Measurements from ENCODE around the gene RAPGEF2. TPM values are rescaled to one million over a fixed set of nuclear protein-coding genes. Genes with fewer than 3 reads are reported as not detected.

RAPGEF2 gene
- total and polyA plus RNA-seq, 2 donors (not counting 3 experiments of a cell fraction or from before 2014, with no cell fraction given), result 28.7 to 55.2 TPM

- dilution Hi-C loops (cut with MboI; ENCODE audit: extremely low pct_ligation_motif_present, low sequenced_read_pairs), result no loop called here
- H3K9me1 ChIP-seq (replicated peaks; ENCODE audit: control insufficient read depth, extremely low read depth, insufficient read depth, low read length), result no peaks in the 10 kb centered on the region
- BruUV-seq (replicated peaks), result no TSS peak
- DNase-seq (ENCODE audit: low read depth, low spot score), result no peak
- H3K36me3 ChIP-seq (ENCODE audit: control insufficient read depth in 2 of 2, extremely low read depth in 1 of 2, insufficient read depth in 2 of 2, low read length in 2 of 2), result no peaks in the 10 kb centered on the region
- H3K4me1 ChIP-seq (ENCODE audit: control insufficient read depth, extremely low read depth, insufficient read depth, low read length), result peaks cover 14% of the 10 kb centered on the region
- H4K20me1 ChIP-seq (replicated peaks; ENCODE audit: control insufficient read depth, extremely low read depth, insufficient read depth, low read length), result no peaks in the 10 kb centered on the region
- no peak overlapping the region for H3K4me3 ChIP-seq (replicated peaks in 1 of 3; ENCODE audit: insufficient read depth in 1 of 3, low read depth in 1 of 3, low read length in 3 of 3)
- ChIA-PET POLR2A (no interaction called here), CTCF (interaction anchor here (0.9 to 1.8 kb wide), 3 partner anchors 20 to 346 kb away, joined by 4 to 6 read pairs (median 4); no protein-coding TSS in a partner anchor)
- H2AFZ ChIP-seq (ENCODE audit: low read depth, low read length), result no peak overlapping the region
- FAIRE-seq, result no peak
- no peak overlapping the region for H3K9ac ChIP-seq (replicated peaks; ENCODE audit: extremely low read depth, insufficient read depth, low read length)
- no peak overlapping the region for H3K4me2 ChIP-seq (ENCODE audit: insufficient read depth, low read length)
- no peaks in the 10 kb centered on the region for H3K9me3 ChIP-seq (replicated peaks; ENCODE audit: control insufficient read depth, insufficient read depth, low read length)
- intact Hi-C loops (cut with micrococcal nuclease), result no loop called here
- H3K27ac ChIP-seq (ENCODE audit: insufficient read depth, low read depth, low read length), result no peak overlapping the region
- no peaks in the 10 kb centered on the region for H3K27me3 ChIP-seq (ENCODE audit: control insufficient read depth in 2 of 2, insufficient read depth in 2 of 2, low read length in 2 of 2)
- TF ChIP-seq GATA2 (IDR thresholded peaks at IDR 0.05; ENCODE audit: insufficient read depth, insufficient read length, low read depth, low read length) (no peak), FOS (IDR thresholded peaks at IDR 0.05; ENCODE audit: borderline replicate concordance, insufficient read depth, low read length) (no peak), POLR2AphosphoS5 (IDR thresholded peaks at IDR 0.05; ENCODE audit: insufficient read depth, low read depth, low read length) (no peak), POLR2A (IDR thresholded peaks at IDR 0.05; ENCODE audit: low read depth, low read length) (no peak), CTCF (IDR thresholded peaks at IDR 0.05; ENCODE audit: extremely low read depth in 1 of 2, insufficient read depth in 1 of 2, low read depth in 1 of 2, low read length in 2 of 2) (no peak), EZH2 (IDR thresholded peaks at IDR 0.05; ENCODE audit: borderline replicate concordance, low read depth, low read length, severe bottlenecking) (no peak), MAX (IDR thresholded peaks at IDR 0.05; ENCODE audit: insufficient read depth, insufficient read length) (no peak), JUN (IDR thresholded peaks at IDR 0.05; ENCODE audit: borderline replicate concordance, insufficient read depth, insufficient read length, low read depth) (no peak), MYC (IDR thresholded peaks at IDR 0.05; ENCODE audit: low read depth, low read length) (no peak)
- H3K79me2 ChIP-seq (ENCODE audit: control insufficient read depth, insufficient read depth, low read length), result peaks cover 5% of the 10 kb centered on the region
Measured at GRCh38 chr4:159197260-159197884, 94.5 kb downstream of the RAPGEF2 start.
